ENCODE measurements around the gene KRT79. TPM values are rescaled to one million over a fixed set of nuclear protein-coding genes. Genes with fewer than 3 reads are reported as not detected.

The KRT79 gene
- total RNA-seq, 1 experiment from 2014 or later, result not detected

DNA sequence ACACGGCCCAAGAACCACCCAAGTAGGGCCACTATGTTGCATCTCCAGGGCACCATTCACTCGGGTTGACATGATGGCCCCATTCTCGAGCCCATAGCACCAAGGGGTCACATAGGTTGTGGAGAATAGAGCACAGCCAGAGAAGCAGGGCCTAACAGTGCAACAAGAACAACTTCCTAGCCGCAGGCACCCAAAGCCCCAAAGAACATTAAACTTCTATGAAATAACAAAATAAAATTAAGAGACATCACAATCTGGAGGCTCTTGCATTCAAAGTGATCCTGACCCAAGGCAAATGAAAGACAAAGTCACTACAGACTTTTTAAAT, 22.1 kb downstream of the KRT79 start:
- no peaks in the 10 kb centered on the region for H3K36me3 ChIP-seq (ENCODE audit: control insufficient read depth, insufficient read depth, low read length)
- H3K27me3 ChIP-seq (ENCODE audit: control insufficient read depth, insufficient read depth, low read length), result peaks cover 6% of the 10 kb centered on the region; the same call in 1 of the 2 replicates
- BruUV-seq (replicated peaks), result no TSS peak
- ChIA-PET POLR2A (no interaction called here), CTCF (interaction anchor here (1.1 kb wide), 1 partner anchor 68 kb away, joined by 5 read pairs; no protein-coding TSS in a partner anchor)
- no peak overlapping the region for H3K27ac ChIP-seq (ENCODE audit: low read length)
- no peak for TF ChIP-seq SIN3A (IDR thresholded peaks at IDR 0.05; ENCODE audit: borderline replicate concordance, insufficient read depth, low read depth, low read length)
- in situ Hi-C loops (cut with HindIII; ENCODE audit: low pct_unique_long_range_greater_than_20kb, low sequenced_read_pairs), result no loop called here
- no peaks in the 10 kb centered on the region for H3K9me3 ChIP-seq (ENCODE audit: control insufficient read depth, insufficient read depth, low read depth, low read length)
- peaks cover 5% of the 10 kb centered on the region; the same call in 1 of the 2 replicates for H3K4me1 ChIP-seq (ENCODE audit: control insufficient read depth, insufficient read depth, low read length)
- no peak for DNase-seq (ENCODE audit: low read depth, low spot score)
- no peak for ATAC-seq
- intact Hi-C loops (cut with micrococcal nuclease; ENCODE audit: unreplicated experiment), result no loop called here
- no peak overlapping the region for H3K4me3 ChIP-seq (ENCODE audit: low read depth in 2 of 2, low read length in 2 of 2)

DNA sequence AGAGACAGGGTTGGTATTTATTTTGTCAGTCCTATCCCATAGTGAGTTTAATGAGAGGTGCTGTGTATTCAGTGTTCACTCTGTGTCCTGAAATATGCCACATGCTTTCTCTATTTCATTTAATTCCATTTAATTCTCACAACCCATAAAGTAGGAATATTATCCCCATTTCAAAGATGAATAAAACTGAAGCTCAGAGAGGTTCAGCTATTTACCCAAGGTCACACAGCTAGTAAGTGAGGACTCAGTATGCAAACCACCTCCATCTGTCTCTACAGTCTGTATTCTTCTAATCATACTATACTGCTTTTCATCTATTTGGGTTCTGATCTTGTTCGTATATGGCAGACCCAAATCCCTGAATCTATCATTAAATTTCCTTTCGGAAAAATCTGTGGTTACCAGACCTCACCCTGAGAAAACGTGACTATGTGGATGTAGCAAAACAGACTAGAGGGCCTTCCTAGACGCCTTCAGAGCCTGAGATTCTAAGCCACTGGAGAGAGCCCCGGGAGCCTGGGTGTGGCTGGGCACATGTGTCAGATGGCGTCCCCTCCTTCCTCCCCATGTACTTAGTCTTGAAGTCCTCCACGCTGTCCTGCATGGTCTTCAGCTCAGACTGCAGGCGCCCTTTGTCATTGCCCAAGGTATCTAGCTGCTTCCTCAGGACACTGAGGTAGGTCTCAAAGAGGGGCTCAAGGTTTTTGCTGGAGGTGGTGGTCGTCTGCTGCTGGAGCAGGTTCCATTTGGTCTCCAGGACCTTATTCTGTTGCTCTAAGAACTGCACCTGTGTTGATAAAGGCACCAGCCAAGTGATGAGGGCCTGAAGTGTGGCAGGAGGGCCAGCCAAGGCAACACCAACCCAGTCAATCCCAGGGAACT, 22.7 kb downstream of the KRT79 start:
- BruUV-seq (replicated peaks), result no TSS peak
- Histone ChIP-seq H3K4me3 (ENCODE audit: low read depth in 2 of 2, low read length in 2 of 2) (no peak overlapping the region), H3K36me3 (ENCODE audit: control insufficient read depth, insufficient read depth, low read length) (no peaks in the 10 kb centered on the region), H3K27me3 (ENCODE audit: control insufficient read depth, insufficient read depth, low read length) (peaks cover 6% of the 10 kb centered on the region; the same call in 1 of the 2 replicates), H3K9me3 (ENCODE audit: control insufficient read depth, insufficient read depth, low read depth, low read length) (no peaks in the 10 kb centered on the region), H3K27ac (ENCODE audit: low read length) (no peak overlapping the region), H3K4me1 (ENCODE audit: control insufficient read depth, insufficient read depth, low read length) (peaks cover 5% of the 10 kb centered on the region; the same call in 1 of the 2 replicates)
- DNase-seq (ENCODE audit: low read depth, low spot score) (no peak), ATAC-seq (no peak)
- CTCF ChIA-PET, result interaction anchor here (1.1 kb wide), 1 partner anchor 68 kb away, joined by 5 read pairs; no protein-coding TSS in a partner anchor
- intact Hi-C loops (cut with micrococcal nuclease; ENCODE audit: unreplicated experiment) (no loop called here), in situ Hi-C loops (cut with HindIII; ENCODE audit: low pct_unique_long_range_greater_than_20kb, low sequenced_read_pairs) (no loop called here)
- TF ChIP-seq, protein P1, sequence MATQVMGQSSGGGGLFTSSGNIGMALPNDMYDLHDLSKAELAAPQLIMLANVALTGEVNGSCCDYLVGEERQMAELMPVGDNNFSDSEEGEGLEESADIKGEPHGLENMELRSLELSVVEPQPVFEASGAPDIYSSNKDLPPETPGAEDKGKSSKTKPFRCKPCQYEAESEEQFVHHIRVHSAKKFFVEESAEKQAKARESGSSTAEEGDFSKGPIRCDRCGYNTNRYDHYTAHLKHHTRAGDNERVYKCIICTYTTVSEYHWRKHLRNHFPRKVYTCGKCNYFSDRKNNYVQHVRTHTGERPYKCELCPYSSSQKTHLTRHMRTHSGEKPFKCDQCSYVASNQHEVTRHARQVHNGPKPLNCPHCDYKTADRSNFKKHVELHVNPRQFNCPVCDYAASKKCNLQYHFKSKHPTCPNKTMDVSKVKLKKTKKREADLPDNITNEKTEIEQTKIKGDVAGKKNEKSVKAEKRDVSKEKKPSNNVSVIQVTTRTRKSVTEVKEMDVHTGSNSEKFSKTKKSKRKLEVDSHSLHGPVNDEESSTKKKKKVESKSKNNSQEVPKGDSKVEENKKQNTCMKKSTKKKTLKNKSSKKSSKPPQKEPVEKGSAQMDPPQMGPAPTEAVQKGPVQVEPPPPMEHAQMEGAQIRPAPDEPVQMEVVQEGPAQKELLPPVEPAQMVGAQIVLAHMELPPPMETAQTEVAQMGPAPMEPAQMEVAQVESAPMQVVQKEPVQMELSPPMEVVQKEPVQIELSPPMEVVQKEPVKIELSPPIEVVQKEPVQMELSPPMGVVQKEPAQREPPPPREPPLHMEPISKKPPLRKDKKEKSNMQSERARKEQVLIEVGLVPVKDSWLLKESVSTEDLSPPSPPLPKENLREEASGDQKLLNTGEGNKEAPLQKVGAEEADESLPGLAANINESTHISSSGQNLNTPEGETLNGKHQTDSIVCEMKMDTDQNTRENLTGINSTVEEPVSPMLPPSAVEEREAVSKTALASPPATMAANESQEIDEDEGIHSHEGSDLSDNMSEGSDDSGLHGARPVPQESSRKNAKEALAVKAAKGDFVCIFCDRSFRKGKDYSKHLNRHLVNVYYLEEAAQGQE (IDR thresholded peaks at IDR 0.05; ENCODE audit: insufficient read depth in 1 of 2, low read depth in 2 of 2, low read length in 1 of 2), result no peak
- POLR2A ChIA-PET, result no interaction called here

DNA sequence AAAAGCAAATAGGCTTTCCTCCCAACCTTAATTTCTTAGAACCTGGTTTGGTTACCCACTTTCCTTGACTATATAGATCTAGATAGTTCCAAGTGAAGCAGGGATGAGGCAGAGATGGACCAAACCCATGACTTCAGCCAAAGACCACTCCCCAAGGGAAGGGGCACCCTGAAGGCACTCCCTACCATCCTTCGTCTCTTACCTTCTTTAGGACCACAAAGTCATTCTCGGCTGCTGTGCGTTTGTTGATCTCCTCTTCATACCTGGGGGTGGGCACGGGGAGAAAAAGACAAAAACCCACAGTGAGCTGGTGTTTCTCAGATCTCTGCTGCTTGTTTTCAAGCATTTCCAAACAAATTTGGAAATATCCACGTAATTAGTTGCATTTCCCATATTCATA, 23.6 kb downstream of the KRT79 start:
- BruUV-seq (replicated peaks), result no TSS peak
- no peak overlapping the region for H3K27ac ChIP-seq (ENCODE audit: low read length)
- DNase-seq (ENCODE audit: low read depth, low spot score) (no peak), ATAC-seq (no peak)
- ChIA-PET POLR2A (no interaction called here), CTCF (no interaction called here)
- H3K4me1 ChIP-seq (ENCODE audit: control insufficient read depth, insufficient read depth, low read length), result peaks cover 5% of the 10 kb centered on the region; the same call in 1 of the 2 replicates
- no peaks in the 10 kb centered on the region for H3K36me3 ChIP-seq (ENCODE audit: control insufficient read depth, insufficient read depth, low read length)
- no peak for TF ChIP-seq SIN3A (IDR thresholded peaks at IDR 0.05; ENCODE audit: borderline replicate concordance, insufficient read depth, low read depth, low read length)
- TF ChIP-seq POLR2AphosphoS5 (IDR thresholded peaks at IDR 0.05; ENCODE audit: low read depth, low read length), result no peak
- TF ChIP-seq, protein P1 (IDR thresholded peaks at IDR 0.05; ENCODE audit: insufficient read depth in 1 of 2, low read depth in 2 of 2, low read length in 1 of 2), result no peak
- TF ChIP-seq, protein P2, sequence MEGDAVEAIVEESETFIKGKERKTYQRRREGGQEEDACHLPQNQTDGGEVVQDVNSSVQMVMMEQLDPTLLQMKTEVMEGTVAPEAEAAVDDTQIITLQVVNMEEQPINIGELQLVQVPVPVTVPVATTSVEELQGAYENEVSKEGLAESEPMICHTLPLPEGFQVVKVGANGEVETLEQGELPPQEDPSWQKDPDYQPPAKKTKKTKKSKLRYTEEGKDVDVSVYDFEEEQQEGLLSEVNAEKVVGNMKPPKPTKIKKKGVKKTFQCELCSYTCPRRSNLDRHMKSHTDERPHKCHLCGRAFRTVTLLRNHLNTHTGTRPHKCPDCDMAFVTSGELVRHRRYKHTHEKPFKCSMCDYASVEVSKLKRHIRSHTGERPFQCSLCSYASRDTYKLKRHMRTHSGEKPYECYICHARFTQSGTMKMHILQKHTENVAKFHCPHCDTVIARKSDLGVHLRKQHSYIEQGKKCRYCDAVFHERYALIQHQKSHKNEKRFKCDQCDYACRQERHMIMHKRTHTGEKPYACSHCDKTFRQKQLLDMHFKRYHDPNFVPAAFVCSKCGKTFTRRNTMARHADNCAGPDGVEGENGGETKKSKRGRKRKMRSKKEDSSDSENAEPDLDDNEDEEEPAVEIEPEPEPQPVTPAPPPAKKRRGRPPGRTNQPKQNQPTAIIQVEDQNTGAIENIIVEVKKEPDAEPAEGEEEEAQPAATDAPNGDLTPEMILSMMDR (IDR thresholded peaks at IDR 0.05), result no peak
- no peak for TF ChIP-seq TCF7L2 (IDR thresholded peaks at IDR 0.05; ENCODE audit: low read depth, low read length)
- no peak overlapping the region for H3K4me3 ChIP-seq (ENCODE audit: low read depth in 2 of 2, low read length in 2 of 2)
- in situ Hi-C loops (cut with HindIII; ENCODE audit: low pct_unique_long_range_greater_than_20kb, low sequenced_read_pairs) (no loop called here), intact Hi-C loops (cut with micrococcal nuclease; ENCODE audit: unreplicated experiment) (no loop called here)
- H3K27me3 ChIP-seq (ENCODE audit: control insufficient read depth, insufficient read depth, low read length), result peaks cover 6% of the 10 kb centered on the region; the same call in 1 of the 2 replicates
- no peaks in the 10 kb centered on the region for H3K9me3 ChIP-seq (ENCODE audit: control insufficient read depth, insufficient read depth, low read depth, low read length)

Measured in Panc1 (cell line).